Stimulated activated memory B cell treated with anti-CD40 and anti-IgM and Interleukin-4, amounts not matched to agents 10 μg/mL and 1 μg/mL and 100 μg/mL, for 72 hours (primary cell): ENCODE measurements around the gene SYNE1.
A peak's percentile ranks its signal among the peaks of the same experiment; 100 is the strongest.
"Not testable (repeated sequence)": the region's sequence is repeated elsewhere in the genome, so short reads cannot be mapped to it uniquely, and the experiment has no call there.

ENCODE experiments used
- ATAC-seq: fragments of 150-1000 bp; cut with Tn5 transposase; 2 replicates; pipeline ENCODE4 v1.10.0; 2021
- H3K27ac Mint-ChIP-seq: one replicate; pipeline ENCODE4 v1.8.0; 2022; ENCODE audit warnings: mild to moderate bottlenecking, mixed read lengths
- H3K27me3 Mint-ChIP-seq: one replicate; pipeline ENCODE4 v1.8.0; 2022; ENCODE audit warnings: mixed read lengths
- H3K36me3 Mint-ChIP-seq: one replicate; pipeline ENCODE4 v1.8.0; 2022; ENCODE audit warnings: mixed read lengths
- H3K4me1 Mint-ChIP-seq: one replicate; pipeline ENCODE4 v1.8.0; 2022; ENCODE audit warnings: mixed read lengths
- H3K4me3 Mint-ChIP-seq: one replicate; pipeline ENCODE4 v1.8.0; 2022; ENCODE audit warnings: mild to moderate bottlenecking, moderate library complexity, mixed read lengths
- H3K9me3 Mint-ChIP-seq: one replicate; pipeline ENCODE4 v1.8.0; 2022; ENCODE audit warnings: mixed read lengths

Gene SYNE1, protein sequence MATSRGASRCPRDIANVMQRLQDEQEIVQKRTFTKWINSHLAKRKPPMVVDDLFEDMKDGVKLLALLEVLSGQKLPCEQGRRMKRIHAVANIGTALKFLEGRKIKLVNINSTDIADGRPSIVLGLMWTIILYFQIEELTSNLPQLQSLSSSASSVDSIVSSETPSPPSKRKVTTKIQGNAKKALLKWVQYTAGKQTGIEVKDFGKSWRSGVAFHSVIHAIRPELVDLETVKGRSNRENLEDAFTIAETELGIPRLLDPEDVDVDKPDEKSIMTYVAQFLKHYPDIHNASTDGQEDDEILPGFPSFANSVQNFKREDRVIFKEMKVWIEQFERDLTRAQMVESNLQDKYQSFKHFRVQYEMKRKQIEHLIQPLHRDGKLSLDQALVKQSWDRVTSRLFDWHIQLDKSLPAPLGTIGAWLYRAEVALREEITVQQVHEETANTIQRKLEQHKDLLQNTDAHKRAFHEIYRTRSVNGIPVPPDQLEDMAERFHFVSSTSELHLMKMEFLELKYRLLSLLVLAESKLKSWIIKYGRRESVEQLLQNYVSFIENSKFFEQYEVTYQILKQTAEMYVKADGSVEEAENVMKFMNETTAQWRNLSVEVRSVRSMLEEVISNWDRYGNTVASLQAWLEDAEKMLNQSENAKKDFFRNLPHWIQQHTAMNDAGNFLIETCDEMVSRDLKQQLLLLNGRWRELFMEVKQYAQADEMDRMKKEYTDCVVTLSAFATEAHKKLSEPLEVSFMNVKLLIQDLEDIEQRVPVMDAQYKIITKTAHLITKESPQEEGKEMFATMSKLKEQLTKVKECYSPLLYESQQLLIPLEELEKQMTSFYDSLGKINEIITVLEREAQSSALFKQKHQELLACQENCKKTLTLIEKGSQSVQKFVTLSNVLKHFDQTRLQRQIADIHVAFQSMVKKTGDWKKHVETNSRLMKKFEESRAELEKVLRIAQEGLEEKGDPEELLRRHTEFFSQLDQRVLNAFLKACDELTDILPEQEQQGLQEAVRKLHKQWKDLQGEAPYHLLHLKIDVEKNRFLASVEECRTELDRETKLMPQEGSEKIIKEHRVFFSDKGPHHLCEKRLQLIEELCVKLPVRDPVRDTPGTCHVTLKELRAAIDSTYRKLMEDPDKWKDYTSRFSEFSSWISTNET (N-terminal part only)

DNA sequence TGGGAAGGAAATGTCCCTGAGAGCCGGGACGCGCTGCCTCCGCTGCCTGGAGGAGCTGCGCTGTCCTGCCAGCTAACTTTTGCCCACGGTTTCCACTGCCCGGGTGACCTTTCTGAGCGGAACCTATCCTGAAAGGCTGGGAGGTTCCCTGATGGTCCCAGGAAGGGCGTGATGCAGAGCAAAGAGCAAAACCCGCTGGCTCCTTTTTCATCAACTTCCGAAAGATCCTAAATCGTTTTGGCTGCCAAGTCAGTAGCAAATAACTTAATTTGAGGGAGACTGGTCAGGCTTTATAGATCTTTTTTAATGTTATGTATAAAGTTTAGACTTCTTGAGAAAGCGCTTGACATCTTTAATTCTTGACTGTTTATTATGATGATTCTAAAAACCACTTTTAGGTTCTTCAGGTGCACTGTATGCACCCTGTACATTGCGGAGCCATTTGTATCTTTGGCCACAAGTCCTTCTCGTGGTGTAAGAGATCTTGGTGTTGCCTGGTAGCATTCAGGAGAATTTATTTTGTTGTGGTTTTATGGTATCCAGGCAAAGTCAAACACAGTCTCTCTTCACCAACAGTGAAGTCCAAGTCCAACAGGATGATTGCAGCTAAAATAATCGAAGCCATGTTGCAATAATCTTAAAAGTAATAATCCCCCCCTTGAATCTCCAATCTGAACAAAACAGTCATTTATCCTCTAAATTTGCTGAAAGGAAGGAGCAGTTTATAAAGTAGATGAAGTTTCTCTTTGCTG, at the start of gene SYNE1:
SYNE1 (minus strand) TSS at position 67 of the 752 bp plus-strand sequence. CDS start 9,031 bp downstream, outside the sequence.
- ATAC-seq: no peak
- Mint-ChIP-seq H3K4me3 (peak within 1 kb of the TSS; percentile 63), H3K9me3 (no peaks in the 10 kb centered on the region), H3K27ac (no peak within 1 kb of the TSS), H3K4me1 (peaks cover 17% of the 10 kb centered on the region), H3K36me3 (no peaks in the 10 kb centered on the region), H3K27me3 (peaks cover 41% of the 10 kb centered on the region)

DNA sequence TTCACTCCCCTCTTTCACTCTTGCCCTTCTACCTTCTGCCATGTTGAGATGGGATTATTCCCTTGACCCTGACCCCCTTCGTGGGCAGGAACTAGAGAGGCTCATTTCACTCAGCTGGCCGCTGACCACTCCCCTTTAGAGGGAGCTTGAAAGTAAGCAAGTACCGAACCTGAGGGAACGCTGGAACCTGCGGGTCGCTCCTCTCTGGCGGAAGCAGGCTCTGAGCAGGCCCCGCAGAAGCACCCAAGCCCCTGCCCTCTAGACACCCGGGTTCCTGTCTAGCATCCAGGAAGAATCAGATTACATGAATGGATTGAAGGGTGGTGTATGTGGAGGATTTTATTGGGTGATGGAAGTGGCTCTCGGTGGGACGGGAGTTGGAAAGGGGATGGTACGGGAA, 48.7 kb upstream of the SYNE1 start:
- Mint-ChIP-seq H3K4me1 (peaks cover 1% of the 10 kb centered on the region), H3K27ac (no peak overlapping the region), H3K27me3 (peaks cover 6% of the 10 kb centered on the region), H3K4me3 (no peak overlapping the region), H3K9me3 (no peaks in the 10 kb centered on the region), H3K36me3 (no peaks in the 10 kb centered on the region)
- peak; percentile 16 for ATAC-seq

DNA sequence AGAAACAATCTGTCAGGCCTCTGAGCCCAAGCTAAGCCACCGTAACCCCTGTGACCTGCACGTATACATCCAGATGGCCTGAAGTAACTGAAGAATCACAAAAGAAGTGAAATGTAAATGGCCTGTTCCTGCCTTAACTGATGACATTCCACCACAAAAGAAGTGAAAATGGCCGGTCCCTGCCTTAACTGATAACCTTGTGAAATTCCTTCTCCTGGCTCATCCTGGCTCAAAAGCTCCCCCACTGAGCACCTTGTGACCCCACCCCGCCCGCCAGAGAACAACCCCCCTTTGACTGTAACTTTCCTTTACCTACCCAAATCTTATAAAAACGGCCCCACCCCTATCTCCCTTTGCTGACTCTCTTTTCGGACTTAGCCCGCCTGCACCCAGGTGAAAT, 45.8 kb upstream of the SYNE1 start:
- H3K36me3 Mint-ChIP-seq, ATAC-seq, H3K4me3 Mint-ChIP-seq, H3K27ac Mint-ChIP-seq, H3K9me3 Mint-ChIP-seq: not testable (repeated sequence)
- peaks cover 11% of the 10 kb centered on the region for H3K4me1 Mint-ChIP-seq
- H3K27me3 Mint-ChIP-seq: peaks cover 21% of the 10 kb centered on the region

DNA sequence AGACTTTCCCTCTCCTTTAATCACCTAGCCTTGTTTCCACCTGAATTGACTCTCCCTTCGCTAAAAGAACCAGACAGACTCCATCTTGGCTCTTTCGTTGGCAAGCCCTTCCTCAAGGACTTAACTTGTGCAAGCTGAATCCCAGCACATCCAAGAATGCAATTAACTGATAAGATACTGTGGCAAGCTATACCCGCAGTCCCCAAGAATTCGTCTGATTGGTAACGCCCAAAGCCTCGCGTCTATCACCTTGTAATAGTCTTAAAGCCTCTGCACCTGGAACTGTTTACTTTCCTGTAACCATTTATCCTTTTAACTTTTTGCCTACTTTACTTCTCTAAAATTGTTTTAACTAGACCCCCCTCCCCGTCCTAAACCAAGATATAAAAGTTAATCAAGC, 45.0 kb upstream of the SYNE1 start:
- Mint-ChIP-seq H3K9me3 (peaks cover 3% of the 10 kb centered on the region), H3K4me1 (peaks cover 11% of the 10 kb centered on the region), H3K36me3 (no peaks in the 10 kb centered on the region), H3K4me3 (no peak overlapping the region), H3K27me3 (peaks cover 21% of the 10 kb centered on the region), H3K27ac (no peak overlapping the region)
- ATAC-seq: no peak

DNA sequence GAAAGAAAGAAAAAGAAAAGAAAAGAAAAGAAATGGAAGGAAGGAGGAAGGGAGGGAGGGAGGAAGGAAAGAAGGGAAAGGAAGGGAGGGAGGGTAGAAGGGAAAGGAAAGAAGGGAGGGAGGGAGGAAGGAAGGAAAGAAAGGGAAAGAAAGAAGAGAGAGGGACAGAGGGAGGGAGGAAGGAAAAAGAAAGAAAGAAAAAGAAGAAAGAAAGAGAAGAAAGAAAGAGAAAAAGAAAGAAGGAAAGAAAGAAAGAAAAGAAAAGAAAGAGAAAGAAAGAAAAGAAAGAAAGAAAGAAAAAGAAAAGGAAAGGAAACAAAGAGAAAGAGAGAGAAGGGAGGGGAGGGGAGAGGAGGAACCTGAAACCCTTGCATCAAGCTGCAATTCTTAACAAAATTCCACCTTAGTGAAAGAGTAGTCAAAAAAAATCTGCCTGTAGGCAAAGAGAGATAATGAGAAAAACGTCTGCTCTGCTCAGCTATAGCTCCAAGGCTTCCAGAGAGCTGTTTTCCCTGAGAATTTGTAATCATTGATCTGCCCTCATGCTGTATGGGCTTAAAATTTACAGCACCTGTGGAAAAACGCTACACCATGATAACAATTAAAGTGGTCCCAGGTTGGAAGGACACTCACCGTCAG, 43.8 kb upstream of the SYNE1 start:
- Mint-ChIP-seq H3K36me3 (no peaks in the 10 kb centered on the region), H3K27me3 (peaks cover 21% of the 10 kb centered on the region), H3K9me3 (peaks cover 3% of the 10 kb centered on the region), H3K4me1 (peaks cover 11% of the 10 kb centered on the region), H3K4me3 (no peak overlapping the region), H3K27ac (no peak overlapping the region)
- ATAC-seq: no peak

DNA sequence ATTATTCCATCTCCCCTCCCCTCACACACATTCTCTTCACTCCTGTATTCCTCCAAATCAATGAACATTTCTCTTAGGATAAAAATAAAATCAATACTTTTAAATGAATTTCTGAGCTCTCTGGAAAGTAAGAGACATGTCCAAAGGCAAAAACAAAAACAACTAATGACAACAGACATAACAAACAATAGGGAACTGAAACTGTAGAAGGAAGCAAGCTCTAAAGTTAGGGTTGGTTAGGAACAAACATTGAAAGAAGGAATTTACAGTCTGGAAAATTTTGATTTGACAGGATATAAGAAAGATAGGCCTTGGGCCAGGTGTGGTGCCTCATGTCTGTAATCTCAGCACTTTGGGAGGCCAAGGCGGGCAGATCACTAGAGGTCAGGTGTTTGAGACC, 43.0 kb upstream of the SYNE1 start:
- Mint-ChIP-seq H3K27me3 (peaks cover 21% of the 10 kb centered on the region), H3K36me3 (no peaks in the 10 kb centered on the region), H3K4me3 (no peak overlapping the region), H3K9me3 (peaks cover 3% of the 10 kb centered on the region), H3K4me1 (peaks cover 11% of the 10 kb centered on the region), H3K27ac (no peak overlapping the region)
- ATAC-seq: no peak

DNA sequence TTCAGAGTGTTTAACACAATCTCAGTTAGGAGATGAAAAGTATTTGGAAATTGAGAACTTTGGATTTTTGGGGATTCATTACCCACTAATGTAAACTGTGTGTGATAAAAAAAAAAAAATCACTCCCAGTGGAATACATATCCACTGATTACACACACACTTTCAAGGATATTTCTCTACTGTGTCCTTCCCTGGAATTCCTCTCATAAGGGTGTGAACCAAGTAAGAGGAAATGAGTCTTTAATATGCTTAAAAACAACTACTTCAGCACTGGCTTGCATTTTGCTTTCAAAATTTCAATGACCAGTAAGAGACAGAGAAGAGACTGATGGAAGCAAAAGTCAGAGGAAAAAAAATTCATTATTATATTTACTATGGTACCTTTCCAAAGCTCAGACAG, 36.1 kb upstream of the SYNE1 start:
- Mint-ChIP-seq H3K4me1 (no peaks in the 10 kb centered on the region), H3K36me3 (no peaks in the 10 kb centered on the region), H3K9me3 (no peaks in the 10 kb centered on the region)

DNA sequence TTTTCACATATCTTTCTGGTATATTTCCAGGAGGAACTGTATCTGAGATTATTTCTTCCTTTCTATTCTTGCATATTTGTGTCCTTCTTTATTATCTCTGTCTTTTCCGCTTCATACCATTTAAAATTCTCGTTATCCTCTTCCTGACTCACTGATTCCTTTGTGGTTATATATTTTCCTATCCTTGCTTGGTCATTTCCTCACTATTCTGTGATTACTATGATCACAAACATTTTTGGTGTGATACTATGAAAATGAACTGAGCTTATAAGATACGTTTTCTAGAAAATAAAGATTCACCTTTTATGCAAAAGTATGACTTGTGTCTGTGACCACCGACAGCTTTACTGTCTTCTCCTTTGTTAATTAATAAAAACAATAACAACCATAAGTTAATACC, 34.0 kb upstream of the SYNE1 start:
- H3K9me3 Mint-ChIP-seq: peaks cover 3% of the 10 kb centered on the region
- H3K36me3 Mint-ChIP-seq: no peaks in the 10 kb centered on the region
- no peak for ATAC-seq
- no peak overlapping the region for H3K27ac Mint-ChIP-seq
- no peaks in the 10 kb centered on the region for H3K27me3 Mint-ChIP-seq
- H3K4me3 Mint-ChIP-seq: no peak overlapping the region
- H3K4me1 Mint-ChIP-seq: no peaks in the 10 kb centered on the region

More for the DNA sequence above, 36.1 kb upstream of the SYNE1 start:
- no peak overlapping the region for H3K27ac Mint-ChIP-seq
- no peaks in the 10 kb centered on the region for H3K27me3 Mint-ChIP-seq
- ATAC-seq: no peak
- H3K4me3 Mint-ChIP-seq: no peak overlapping the region

DNA sequence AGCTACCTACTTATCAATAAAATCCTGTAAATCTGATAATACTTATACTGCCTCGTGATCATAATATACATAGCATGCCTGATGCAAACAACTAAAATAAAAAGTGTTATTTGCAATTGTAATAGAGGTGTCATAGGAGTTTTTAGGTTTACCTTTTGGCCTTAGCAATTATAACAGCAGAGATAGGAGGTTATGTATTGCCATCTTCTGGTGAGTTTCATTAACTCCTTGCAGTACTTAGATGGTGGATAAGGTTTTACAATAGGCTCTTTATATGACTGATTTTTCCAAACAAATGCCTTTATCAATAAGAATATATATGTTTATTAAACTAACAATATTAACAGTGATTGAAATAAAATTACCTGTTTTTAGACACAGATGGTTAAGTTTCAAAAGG, 32.7 kb upstream of the SYNE1 start:
- H3K36me3 Mint-ChIP-seq: no peaks in the 10 kb centered on the region
- peaks cover 3% of the 10 kb centered on the region for H3K9me3 Mint-ChIP-seq
- no peak for ATAC-seq
- H3K4me1 Mint-ChIP-seq: no peaks in the 10 kb centered on the region
- H3K27me3 Mint-ChIP-seq: no peaks in the 10 kb centered on the region
- H3K4me3 Mint-ChIP-seq: no peak overlapping the region
- no peak overlapping the region for H3K27ac Mint-ChIP-seq

DNA sequence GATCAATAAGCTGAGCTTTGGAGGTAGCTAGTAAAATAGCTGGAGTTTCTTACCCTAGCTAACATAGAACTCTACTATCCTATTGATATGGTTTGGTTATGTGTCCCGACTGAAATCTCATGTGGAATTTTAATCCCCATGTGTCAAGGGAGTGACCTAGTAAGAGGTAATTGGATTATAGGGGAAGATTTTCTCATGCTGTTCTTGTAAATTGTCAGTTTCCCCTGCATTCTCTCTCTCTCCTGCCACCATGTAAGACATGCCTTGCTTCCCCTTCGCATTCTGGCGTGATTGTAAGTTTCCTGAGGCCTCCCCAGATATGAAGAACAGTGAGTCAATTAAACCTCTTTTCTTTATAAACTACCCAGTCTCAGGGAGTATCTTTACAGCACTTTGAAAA, 24.6 kb upstream of the SYNE1 start:
- no peak overlapping the region for H3K27ac Mint-ChIP-seq

DNA sequence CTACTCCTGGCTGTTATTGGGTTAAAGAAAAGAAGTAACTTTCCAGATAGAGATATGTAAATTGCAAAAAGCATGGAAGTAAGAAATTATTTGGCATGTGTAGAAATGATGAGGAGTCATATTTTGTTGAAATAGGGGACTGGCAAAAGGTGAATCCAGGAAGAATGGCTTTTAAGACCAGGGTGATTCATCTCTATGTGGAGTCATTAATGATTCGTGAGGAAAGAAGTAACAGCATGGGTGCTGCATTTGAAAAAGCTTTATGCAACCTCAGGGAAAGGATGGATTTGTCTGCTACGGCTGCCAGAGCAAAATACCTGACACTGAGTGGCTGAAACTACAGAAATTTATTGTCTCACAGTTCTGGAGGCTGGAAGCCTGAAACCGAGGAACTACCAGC, 14.8 kb upstream of the SYNE1 start:
- peaks cover 13% of the 10 kb centered on the region for H3K27me3 Mint-ChIP-seq
- H3K9me3 Mint-ChIP-seq: no peaks in the 10 kb centered on the region
- no peak for ATAC-seq
- no peaks in the 10 kb centered on the region for H3K4me1 Mint-ChIP-seq
- no peaks in the 10 kb centered on the region for H3K36me3 Mint-ChIP-seq
- H3K4me3 Mint-ChIP-seq: no peak overlapping the region
- H3K27ac Mint-ChIP-seq: no peak overlapping the region

More for the DNA sequence above, 24.6 kb upstream of the SYNE1 start:
- ATAC-seq: no peak
- Mint-ChIP-seq H3K36me3 (no peaks in the 10 kb centered on the region), H3K27me3 (no peaks in the 10 kb centered on the region), H3K4me3 (no peak overlapping the region), H3K4me1 (no peaks in the 10 kb centered on the region), H3K9me3 (peaks cover 2% of the 10 kb centered on the region)

DNA sequence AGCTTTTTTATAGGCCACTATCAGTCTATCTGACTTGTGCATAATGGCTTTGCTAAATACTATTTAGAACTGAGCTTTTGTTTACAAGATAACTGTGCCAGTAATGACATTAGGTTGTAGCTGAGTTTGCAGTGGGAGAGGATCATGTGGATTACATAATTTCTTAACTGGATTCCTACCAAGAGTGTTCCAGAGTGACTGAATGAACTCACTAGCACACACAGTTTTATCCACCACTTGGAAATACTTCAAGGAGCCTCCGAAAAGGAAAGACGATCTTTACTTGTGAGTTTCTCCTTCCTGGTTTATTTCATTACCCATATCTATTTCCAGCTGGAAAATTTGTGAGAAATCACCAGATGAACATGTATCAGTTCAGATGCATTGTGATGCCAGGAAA, 10.9 kb upstream of the SYNE1 start:
- Mint-ChIP-seq H3K4me1 (no peaks in the 10 kb centered on the region), H3K36me3 (no peaks in the 10 kb centered on the region), H3K4me3 (no peak overlapping the region), H3K27ac (no peak overlapping the region), H3K9me3 (no peaks in the 10 kb centered on the region), H3K27me3 (peaks cover 28% of the 10 kb centered on the region)
- no peak for ATAC-seq

DNA sequence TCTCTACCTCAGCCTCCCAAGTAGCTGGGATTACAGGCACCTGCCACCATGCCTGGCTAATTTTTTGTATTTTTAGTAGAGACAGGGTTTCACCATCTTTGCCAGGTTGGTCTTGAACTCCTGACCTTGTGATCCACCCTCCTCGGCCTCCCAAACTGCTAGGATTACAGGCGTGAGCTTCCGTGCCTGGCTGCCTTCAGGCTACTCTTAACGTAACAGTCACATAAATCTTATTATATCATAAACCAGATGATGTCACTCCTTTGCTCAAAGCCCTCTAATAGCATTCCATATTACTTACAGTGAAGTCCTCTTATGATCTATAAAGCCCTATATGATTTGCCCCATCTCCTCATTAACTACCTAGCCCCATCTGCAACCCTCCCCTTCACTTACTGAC, 9.6 kb upstream of the SYNE1 start:
- not testable (repeated sequence) for H3K27ac Mint-ChIP-seq, H3K4me3 Mint-ChIP-seq, H3K4me1 Mint-ChIP-seq, ATAC-seq, H3K36me3 Mint-ChIP-seq, H3K9me3 Mint-ChIP-seq
- H3K27me3 Mint-ChIP-seq: peaks cover 28% of the 10 kb centered on the region

DNA sequence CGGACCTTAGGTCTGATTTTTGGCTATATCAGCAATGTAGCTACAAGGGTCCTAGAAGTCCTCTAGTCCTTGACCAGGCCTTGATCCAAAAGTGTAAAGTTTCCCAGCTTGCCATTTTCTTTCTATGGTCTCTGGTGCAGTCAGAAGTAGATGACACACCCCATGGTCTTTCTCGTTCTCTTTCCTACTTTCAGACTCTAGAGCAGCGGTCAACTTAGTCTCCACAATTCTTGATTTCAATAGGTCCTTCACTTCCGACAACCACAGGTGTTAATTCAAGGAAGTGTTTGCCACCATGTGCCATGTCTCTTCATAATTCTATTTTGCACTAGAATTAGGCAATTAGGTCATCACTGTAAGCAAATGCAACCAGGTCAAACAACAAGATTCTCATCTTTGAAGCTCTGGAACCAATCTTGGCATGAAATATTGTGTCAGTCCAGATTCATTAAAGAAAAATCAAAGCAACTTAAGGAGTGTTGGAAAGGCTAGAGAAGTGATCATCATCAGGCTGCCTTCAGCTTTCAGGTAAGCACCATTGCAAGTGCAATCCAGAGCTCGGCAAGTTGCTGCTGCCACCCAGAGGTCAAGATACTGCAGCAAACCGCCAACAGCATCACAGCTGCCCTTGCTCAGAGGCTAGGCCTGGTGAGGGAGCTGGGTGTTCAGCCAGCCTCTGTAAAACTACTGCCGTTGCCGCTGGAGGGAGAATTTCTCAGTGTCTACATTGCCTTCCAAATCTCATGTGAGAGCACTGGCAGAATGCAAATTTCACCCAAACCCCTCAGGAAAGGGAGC, 5.6 kb upstream of the SYNE1 start:
- H3K27ac Mint-ChIP-seq: no peak overlapping the region
- H3K27me3 Mint-ChIP-seq: peaks cover 34% of the 10 kb centered on the region
- H3K9me3 Mint-ChIP-seq: no peaks in the 10 kb centered on the region
- H3K4me3 Mint-ChIP-seq: no peak overlapping the region
- peaks cover 4% of the 10 kb centered on the region for H3K4me1 Mint-ChIP-seq
- peak; percentile 50 for ATAC-seq
- no peaks in the 10 kb centered on the region for H3K36me3 Mint-ChIP-seq
